NCI-H2107 (cell line): ENCODE results near the gene COA3.

Source experiments
- DNase-seq: peaks from one replicate; lab custom pipeline; 2025; lab: John Stamatoyannopoulos, UW

Gene COA3

GRCh38 chr17:42750739-42751344 is 47.7 kb downstream of the COA3 start:
- DNase-seq: no peak

- no peak for DNase-seq
Measured at GRCh38 chr17:42748908-42749798, 49.4 kb downstream of the COA3 start.

DNA sequence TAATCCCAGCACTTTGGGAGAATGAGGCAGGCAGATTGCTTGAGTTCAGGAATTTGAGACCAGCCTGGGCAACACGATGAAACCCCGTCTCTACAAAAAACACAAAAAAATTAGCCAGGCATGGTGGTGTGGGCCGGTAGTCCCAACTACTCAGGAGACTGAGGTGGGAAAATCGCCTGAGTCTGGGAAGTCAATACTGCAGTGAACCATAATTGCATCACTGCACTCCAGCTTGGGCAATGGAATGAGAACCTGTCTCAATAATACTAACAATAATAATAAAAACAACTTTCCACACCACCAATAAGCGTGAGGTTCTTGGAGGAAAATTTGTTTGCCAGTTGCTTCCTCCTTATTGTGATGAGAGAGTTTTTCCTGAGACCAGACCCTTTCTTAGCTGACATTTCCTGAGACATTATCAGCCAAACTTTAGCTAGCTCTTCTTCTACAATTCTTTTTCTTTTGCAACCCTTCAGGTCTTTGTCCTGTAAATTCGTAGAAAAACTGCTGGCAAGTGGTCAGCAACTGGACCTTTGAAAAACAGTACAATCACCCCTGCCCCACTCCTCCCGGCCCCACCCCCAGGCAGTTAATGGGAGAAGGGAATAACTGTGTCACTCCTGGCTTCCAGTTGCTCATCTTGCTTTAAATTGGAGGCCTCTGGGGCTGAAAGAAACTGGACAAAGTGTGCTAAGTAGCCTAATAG is 50.1 kb downstream of the COA3 start:
- DNase-seq: no peak
